GM19467 (cell line): ENCODE results near the gene LYPD1.

Source experiments
- ATAC-seq: cut with Tn5 transposase; IDR thresholded peaks from one replicate; pipeline ENCODE4 v1.9.1; 2021; ENCODE audit warnings: mild to moderate bottlenecking, moderate library complexity; ENCODE audit not compliant: unreplicated experiment

The LYPD1 gene

GRCh38 chr2:132668987-132669907, 758 bp downstream of the LYPD1 start:
- ATAC-seq = no peak

- no peak for ATAC-seq
Observed at GRCh38 chr2:132668189-132668823, 1.7 kb downstream of the LYPD1 start.

DNA sequence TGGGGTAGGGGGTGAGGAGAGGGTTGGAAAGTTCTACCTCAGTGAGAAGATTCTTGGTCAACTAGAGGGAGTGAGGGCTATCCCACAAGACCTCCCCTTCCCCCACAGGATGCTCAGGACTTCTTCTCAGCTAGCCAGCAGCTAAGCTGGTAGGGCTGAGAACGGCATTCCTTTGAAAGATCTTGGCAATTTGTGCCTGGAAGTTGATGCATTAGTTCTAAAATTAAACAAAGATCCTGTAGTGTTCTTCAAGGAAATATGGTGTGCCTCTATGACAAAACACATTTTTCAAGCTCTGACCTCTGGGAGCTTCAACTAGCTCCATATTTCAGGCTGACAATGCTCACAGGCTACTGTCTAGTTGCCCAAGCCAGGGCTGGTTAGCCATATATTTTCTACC, 2.3 kb downstream of the LYPD1 start:
- no peak for ATAC-seq

DNA sequence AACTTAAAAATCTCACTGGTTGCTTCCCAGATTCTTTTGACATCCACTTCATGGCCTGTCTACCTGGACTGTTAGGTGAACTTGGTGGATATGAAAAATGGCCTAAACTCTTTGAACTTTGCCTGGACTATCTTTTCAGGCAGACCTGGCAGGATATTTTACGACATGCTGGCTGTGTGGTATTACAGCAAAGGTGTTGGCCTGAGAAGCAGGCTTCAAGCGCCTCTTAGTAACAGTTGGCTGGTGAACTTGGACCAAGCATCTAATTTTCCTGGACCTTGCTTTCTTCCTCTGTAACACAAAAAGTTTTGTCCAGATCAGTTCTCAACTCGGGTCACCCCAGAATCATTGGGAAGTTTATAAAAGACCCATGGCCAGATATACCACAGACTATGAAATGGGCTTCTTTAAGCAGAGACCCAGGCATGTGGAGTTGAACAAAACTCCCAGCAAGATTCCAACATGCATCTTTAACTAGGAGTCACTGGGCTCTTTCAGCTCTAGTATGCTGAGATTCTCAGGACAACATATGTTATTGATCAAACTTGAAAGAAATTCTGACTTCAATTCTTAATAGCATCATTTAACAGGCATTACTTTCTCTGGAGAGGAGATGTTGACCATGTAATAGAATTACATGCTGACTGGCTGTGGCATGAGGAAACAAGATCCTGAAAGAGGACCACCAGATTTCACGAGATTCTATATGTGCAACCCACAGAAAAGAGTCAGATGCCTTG, 4.4 kb downstream of the LYPD1 start:
- no peak for ATAC-seq

- no peak for ATAC-seq
Observed at GRCh38 chr2:132664096-132664495, 5.9 kb downstream of the LYPD1 start.

- ATAC-seq = no peak
Observed at GRCh38 chr2:132662732-132663131, 7.3 kb downstream of the LYPD1 start.

- no peak for ATAC-seq
Observed at GRCh38 chr2:132659331-132659730, 10.7 kb downstream of the LYPD1 start.

GRCh38 chr2:132656266-132656975, 13.6 kb downstream of the LYPD1 start:
- no peak for ATAC-seq

GRCh38 chr2:132654968-132655367, 15.0 kb downstream of the LYPD1 start:
- ATAC-seq = no peak

GRCh38 chr2:132654335-132654734, 15.7 kb downstream of the LYPD1 start:
- no peak for ATAC-seq

DNA sequence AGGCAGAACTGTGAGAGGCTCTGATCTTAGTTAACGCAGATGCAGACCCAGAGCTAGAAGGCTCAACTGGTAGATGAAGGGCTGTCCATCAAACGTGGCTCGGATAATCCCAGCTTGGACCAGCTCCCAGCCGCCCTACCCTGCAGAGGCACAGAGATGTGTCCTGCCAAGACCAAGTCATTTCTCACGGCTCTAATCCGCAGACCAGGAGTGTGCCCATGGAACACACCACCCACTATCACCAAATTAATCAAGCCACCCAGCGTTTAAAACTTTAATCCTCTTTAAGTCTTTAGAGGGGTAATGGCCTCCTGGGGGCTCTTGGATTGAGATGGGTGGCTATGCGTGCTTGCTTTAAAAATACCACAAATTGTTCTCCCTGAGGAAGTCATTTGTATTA, 17.5 kb downstream of the LYPD1 start:
- no peak for ATAC-seq

- ATAC-seq = no peak
Observed at GRCh38 chr2:132651115-132652045, 18.6 kb downstream of the LYPD1 start.

- no peak for ATAC-seq
Observed at GRCh38 chr2:132646540-132647108, 23.4 kb downstream of the LYPD1 start.

- ATAC-seq = no peak
Observed at GRCh38 chr2:132645722-132646539, 24.1 kb downstream of the LYPD1 start.

DNA sequence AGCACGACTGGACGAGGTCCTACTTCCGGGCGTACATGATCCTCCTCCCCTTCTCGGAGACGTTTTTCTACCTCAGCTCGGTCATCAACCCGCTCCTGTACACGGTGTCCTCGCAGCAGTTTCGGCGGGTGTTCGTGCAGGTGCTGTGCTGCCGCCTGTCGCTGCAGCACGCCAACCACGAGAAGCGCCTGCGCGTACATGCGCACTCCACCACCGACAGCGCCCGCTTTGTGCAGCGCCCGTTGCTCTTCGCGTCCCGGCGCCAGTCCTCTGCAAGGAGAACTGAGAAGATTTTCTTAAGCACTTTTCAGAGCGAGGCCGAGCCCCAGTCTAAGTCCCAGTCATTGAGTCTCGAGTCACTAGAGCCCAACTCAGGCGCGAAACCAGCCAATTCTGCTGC, 24.8 kb downstream of the LYPD1 start:
- no peak for ATAC-seq

- no peak for ATAC-seq
Observed at GRCh38 chr2:132642415-132642814, 27.6 kb downstream of the LYPD1 start.

DNA sequence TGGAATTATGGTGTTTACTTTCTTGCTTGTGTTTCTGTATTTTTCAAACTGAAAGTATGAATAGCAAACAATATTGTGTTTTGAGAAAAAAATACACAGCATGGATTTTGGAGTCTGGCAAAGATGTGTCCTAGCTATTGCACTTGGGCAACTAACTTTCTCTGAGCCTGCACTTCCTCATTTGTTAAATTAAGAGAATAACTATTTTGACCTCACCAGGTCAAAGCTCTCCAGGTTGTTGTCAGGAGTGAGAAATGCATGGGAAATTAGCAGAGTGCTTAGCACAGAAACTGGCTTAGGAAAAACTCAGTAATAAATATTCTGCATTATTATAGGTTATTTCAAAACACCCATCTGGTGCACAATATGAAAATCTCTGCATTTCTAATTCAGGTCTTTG, 28.2 kb downstream of the LYPD1 start:
- no peak for ATAC-seq

- no peak for ATAC-seq
Observed at GRCh38 chr2:132640116-132640515, 29.9 kb downstream of the LYPD1 start.
